ENCODE data around the gene PTPRG. TPM values are rescaled to one million over a fixed set of nuclear protein-coding genes. Genes with fewer than 3 reads are reported as not detected.

Gene PTPRG
- total and polyA plus RNA-seq, 2 donors (not counting 3 experiments of a cell fraction or from before 2014, with no cell fraction given), result 8.9 to 39.1 TPM

DNA sequence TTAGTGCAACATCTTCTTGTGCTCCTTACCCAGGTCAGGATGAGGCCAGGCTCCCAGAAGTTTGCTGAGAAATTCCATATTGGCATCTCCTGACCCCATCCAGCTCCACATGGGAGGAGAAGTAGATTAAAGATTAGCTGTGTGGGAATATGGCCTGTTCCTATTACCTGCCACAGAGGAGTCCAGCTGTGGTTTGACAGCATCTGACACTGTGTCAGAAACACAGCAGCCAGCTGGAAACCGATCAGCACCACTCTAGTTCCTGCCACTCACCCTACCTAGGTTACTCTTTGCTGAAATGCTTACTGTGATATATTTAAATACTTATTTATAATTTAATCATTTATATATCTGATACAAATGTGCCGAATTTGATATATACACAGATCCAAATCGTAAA lies 551.7 kb downstream of the PTPRG start:
- no peaks in the 10 kb centered on the region for H3K9me3 ChIP-seq (replicated peaks; ENCODE audit: control insufficient read depth, insufficient read depth, low read length)
- no peaks in the 10 kb centered on the region for H4K20me1 ChIP-seq (replicated peaks; ENCODE audit: control insufficient read depth, extremely low read depth, insufficient read depth, low read length)
- no peak overlapping the region for H3K9ac ChIP-seq (replicated peaks; ENCODE audit: extremely low read depth, insufficient read depth, low read length)
- H3K79me2 ChIP-seq (ENCODE audit: control insufficient read depth, insufficient read depth, low read length), result no peaks in the 10 kb centered on the region
- no peaks in the 10 kb centered on the region for H3K9me1 ChIP-seq (replicated peaks; ENCODE audit: control insufficient read depth, extremely low read depth, insufficient read depth, low read length)
- BruUV-seq (replicated peaks), result no TSS peak
- dilution Hi-C loops (cut with MboI; ENCODE audit: extremely low pct_ligation_motif_present, low sequenced_read_pairs) (no loop called here), intact Hi-C loops (cut with micrococcal nuclease) (no loop called here)
- no peaks in the 10 kb centered on the region for H3K4me1 ChIP-seq (ENCODE audit: control insufficient read depth, extremely low read depth, insufficient read depth, low read length)
- H3K27me3 ChIP-seq (ENCODE audit: control insufficient read depth in 2 of 2, insufficient read depth in 2 of 2, low read length in 2 of 2), result no peaks in the 10 kb centered on the region
- H3K4me2 ChIP-seq (ENCODE audit: insufficient read depth, low read length), result no peak overlapping the region
- CTCF ChIA-PET, result interaction anchor here (0.7 kb wide), 1 partner anchor 218 kb away, joined by 3 read pairs; no protein-coding TSS in a partner anchor
- DNase-seq (ENCODE audit: low read depth, low spot score) (no peak), FAIRE-seq (no peak)
- H2AFZ ChIP-seq (ENCODE audit: low read depth, low read length), result no peak overlapping the region
- POLR2A ChIA-PET, result no interaction called here
- no peak overlapping the region for H3K27ac ChIP-seq (ENCODE audit: insufficient read depth, low read depth, low read length)
- H3K4me3 ChIP-seq (replicated peaks in 1 of 3; ENCODE audit: insufficient read depth in 1 of 3, low read depth in 1 of 3, low read length in 3 of 3), result no peak overlapping the region
- TF ChIP-seq JUN (IDR thresholded peaks at IDR 0.05; ENCODE audit: borderline replicate concordance, insufficient read depth, insufficient read length, low read depth) (no peak), POLR2AphosphoS5 (IDR thresholded peaks at IDR 0.05; ENCODE audit: insufficient read depth, low read depth, low read length) (no peak), EZH2 (IDR thresholded peaks at IDR 0.05; ENCODE audit: borderline replicate concordance, low read depth, low read length, severe bottlenecking) (no peak), MYC (IDR thresholded peaks at IDR 0.05; ENCODE audit: low read depth, low read length) (no peak), POLR2A (IDR thresholded peaks at IDR 0.05; ENCODE audit: low read depth, low read length) (no peak), FOS (IDR thresholded peaks at IDR 0.05; ENCODE audit: borderline replicate concordance, insufficient read depth, low read length) (no peak), GATA2 (IDR thresholded peaks at IDR 0.05; ENCODE audit: insufficient read depth, insufficient read length, low read depth, low read length) (no peak)
- TF ChIP-seq, protein P1, sequence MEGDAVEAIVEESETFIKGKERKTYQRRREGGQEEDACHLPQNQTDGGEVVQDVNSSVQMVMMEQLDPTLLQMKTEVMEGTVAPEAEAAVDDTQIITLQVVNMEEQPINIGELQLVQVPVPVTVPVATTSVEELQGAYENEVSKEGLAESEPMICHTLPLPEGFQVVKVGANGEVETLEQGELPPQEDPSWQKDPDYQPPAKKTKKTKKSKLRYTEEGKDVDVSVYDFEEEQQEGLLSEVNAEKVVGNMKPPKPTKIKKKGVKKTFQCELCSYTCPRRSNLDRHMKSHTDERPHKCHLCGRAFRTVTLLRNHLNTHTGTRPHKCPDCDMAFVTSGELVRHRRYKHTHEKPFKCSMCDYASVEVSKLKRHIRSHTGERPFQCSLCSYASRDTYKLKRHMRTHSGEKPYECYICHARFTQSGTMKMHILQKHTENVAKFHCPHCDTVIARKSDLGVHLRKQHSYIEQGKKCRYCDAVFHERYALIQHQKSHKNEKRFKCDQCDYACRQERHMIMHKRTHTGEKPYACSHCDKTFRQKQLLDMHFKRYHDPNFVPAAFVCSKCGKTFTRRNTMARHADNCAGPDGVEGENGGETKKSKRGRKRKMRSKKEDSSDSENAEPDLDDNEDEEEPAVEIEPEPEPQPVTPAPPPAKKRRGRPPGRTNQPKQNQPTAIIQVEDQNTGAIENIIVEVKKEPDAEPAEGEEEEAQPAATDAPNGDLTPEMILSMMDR (IDR thresholded peaks at IDR 0.05; ENCODE audit: extremely low read depth in 1 of 2, insufficient read depth in 1 of 2, low read depth in 1 of 2, low read length in 2 of 2), result no peak
- TF ChIP-seq, protein P2, sequence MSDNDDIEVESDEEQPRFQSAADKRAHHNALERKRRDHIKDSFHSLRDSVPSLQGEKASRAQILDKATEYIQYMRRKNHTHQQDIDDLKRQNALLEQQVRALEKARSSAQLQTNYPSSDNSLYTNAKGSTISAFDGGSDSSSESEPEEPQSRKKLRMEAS (IDR thresholded peaks at IDR 0.05; ENCODE audit: insufficient read depth, insufficient read length), result no peak
- H3K36me3 ChIP-seq (ENCODE audit: control insufficient read depth in 2 of 2, extremely low read depth in 1 of 2, insufficient read depth in 2 of 2, low read length in 2 of 2), result no peaks in the 10 kb centered on the region
